DOHH2 (cell line): ENCODE data around the gene PIWIL4.

Experiments used
- CTCF ChIP-seq: fragments of 200-600 bp; sonication (generic); IDR thresholded peaks from one replicate; pipeline ENCODE4 v1.5.1; 2014; ENCODE audit warnings: antibody characterized with exemption, mild to moderate bottlenecking, low read depth, low read length; ENCODE audit not compliant: poor library complexity, severe bottlenecking
- EZH2phosphoT487 ChIP-seq: fragments of 200-600 bp; sonication (generic); IDR thresholded peaks from 2 replicates; pipeline ENCODE4 v1.6.1; 2017; ENCODE audit warnings: borderline replicate concordance, mild to moderate bottlenecking, antibody characterized with exemption, low read length, moderate library complexity, mixed read lengths

- TF ChIP-seq CTCF: no peak
- TF ChIP-seq EZH2phosphoT487: no peak
These were observed 18.2 kb downstream of the PIWIL4 start for GRCh38 chr11:94585399-94585798.
